T-cell (primary cell): ENCODE data around the gene ZNF207. TPM values are rescaled to one million over a fixed set of nuclear protein-coding genes. Genes with fewer than 3 reads are reported as not detected.
"Not testable (repeated sequence)": the region's sequence is repeated elsewhere in the genome, so short reads cannot be mapped to it uniquely, and the experiment has no call there.

ENCODE experiments used
- ATAC-seq, 4 experiments: fragments of 200-7000 bp in 3 of 4; fragments of 150-1000 bp in 1 of 4; cut with Tn5 transposase; replicated peaks in 1 of 4; 1 replicate in 3 of 4; 2 replicates in 1 of 4; pipeline ENCODE4 v1.10.0; 2021; ENCODE audit warnings: moderate library complexity in 3 of 4, mild to moderate bottlenecking in 2 of 4, moderate number of reproducible peaks in 1 of 4
- CTCF ChIA-PET, 2 donors: fragments of 300-600 bp; sonication (Branson Sonifier 250); formaldehyde crosslinking; loops; one replicate each; lab custom pipeline; 2022; ENCODE audit warnings: antibody characterized with exemption in 2 of 2; lab: Charles Lee
- POLR2A ChIA-PET, 2 donors: fragments of 300-600 bp; sonication (Branson Sonifier 250); formaldehyde crosslinking; loops; one replicate each; lab custom pipeline; 2022; ENCODE audit warnings: antibody characterized with exemption in 2 of 2; lab: Charles Lee
- DNase-seq, 35 experiments: peaks; one replicate each; pipeline versions ENCODE4 v3.0.0 to v3.0.0-alpha.2; 2013 to 2023
- H3K27ac ChIP-seq: one replicate; pipeline ENCODE4 v1.5.1; 2013; ENCODE audit warnings: low read length
- H3K27me3 ChIP-seq, 2 experiments: replicated peaks in 1 of 2; 1 replicate in 1 of 2; 2 replicates in 1 of 2; pipeline versions ENCODE4 v1.6.1 to v1.7.0; 2013; ENCODE audit warnings: low read length in 1 of 2, mixed read lengths in 1 of 2; ENCODE audit not compliant: control insufficient read depth in 2 of 2, insufficient read depth in 2 of 2; ENCODE audit errors: extremely low read depth in 1 of 2
- H3K36me3 ChIP-seq, 2 donors: 1 replicate in 1 of 2; 2 replicates in 1 of 2; pipeline versions ENCODE4 v1.6.1 to v1.7.0; 2013; ENCODE audit warnings: low read length in 1 of 2; ENCODE audit not compliant: control insufficient read depth in 2 of 2, insufficient read depth in 1 of 2; ENCODE audit errors: extremely low read depth in 1 of 2
- H3K4me1 ChIP-seq, 2 experiments: 1 replicate in 1 of 2; 2 replicates in 1 of 2; pipeline versions ENCODE4 v1.6.1 to v1.7.0; 2013; ENCODE audit warnings: low read length in 2 of 2, mixed read lengths in 1 of 2; ENCODE audit not compliant: insufficient read depth in 2 of 2, control insufficient read depth in 1 of 2; ENCODE audit errors: extremely low read depth in 1 of 2
- H3K4me3 ChIP-seq, 2 donors: 1 replicate in 1 of 2; 2 replicates in 1 of 2; pipeline versions ENCODE4 v1.5.1 to v1.7.0; 2013; ENCODE audit warnings: mild to moderate bottlenecking in 2 of 2, low read length in 1 of 2, moderate library complexity in 1 of 2; ENCODE audit not compliant: control insufficient read depth in 1 of 2; ENCODE audit errors: extremely low read depth in 1 of 2
- H3K9me3 ChIP-seq: 2 replicates; pipeline ENCODE4 v1.7.0; 2013
- H3K27ac Mint-ChIP-seq, 2 donors: one replicate each; pipeline ENCODE4 v1.8.0; 2020 to 2021; ENCODE audit warnings: mild to moderate bottlenecking in 2 of 2, mixed read lengths in 2 of 2
- H3K27me3 Mint-ChIP-seq, 2 donors: one replicate each; pipeline ENCODE4 v1.8.0; 2021 to 2022; ENCODE audit warnings: mixed read lengths in 2 of 2
- H3K36me3 Mint-ChIP-seq: one replicate; pipeline ENCODE4 v1.8.0; 2021; ENCODE audit warnings: mixed read lengths
- H3K4me1 Mint-ChIP-seq, 3 donors: one replicate each; pipeline ENCODE4 v1.8.0; 2020 to 2022; ENCODE audit warnings: mixed read lengths in 3 of 3, mild to moderate bottlenecking in 1 of 3
- H3K4me3 Mint-ChIP-seq, 3 donors: one replicate each; pipeline ENCODE4 v1.8.0; 2020 to 2022; ENCODE audit warnings: mild to moderate bottlenecking in 3 of 3, mixed read lengths in 3 of 3, moderate library complexity in 3 of 3
- H3K9me3 Mint-ChIP-seq, 3 donors: one replicate each; pipeline ENCODE4 v1.8.0; 2020 to 2022; ENCODE audit warnings: mixed read lengths in 3 of 3
- WGBS: methylation state at CpG from one replicate; pipeline ENCODE4 v1.1.5; 2013; ENCODE audit warnings: missing lambda C conversion rate; ENCODE audit not compliant: insufficient coverage; 5-methylcytosine and 5-hydroxymethylcytosine counted together
- total RNA-seq, 35 experiments: library from RNA in 6 of 35; stranded (reverse) in 6 of 35; fragments of 120-200 nt in 1 of 35; gene quantifications; one replicate each; pipeline versions ENCODE4 v1.2.1 to v1.2.4 and lab custom pipeline; 2013 to 2026

ZNF207 gene
- total RNA-seq, 5 donors from 2014 or later (not counting 1 experiment from before 2014, with no cell fraction given), result 208 to 271 (median 228) TPM

- peaks cover 0 to 24% of the 10 kb centered on the region in 2 experiments for H3K4me1 ChIP-seq
- H3K9me3 Mint-ChIP-seq, result no peaks in the 10 kb centered on the region
- no peaks in the 10 kb centered on the region for H3K9me3 ChIP-seq
- peak overlapping the region in 1 of 2 donors; percentile 4 for H3K4me3 ChIP-seq
- peak overlapping the region; percentile 61 to 76 (median 66) for H3K4me3 Mint-ChIP-seq
- H3K36me3 ChIP-seq, result no peaks in the 10 kb centered on the region
- H3K27ac ChIP-seq, result no peak overlapping the region
- H3K36me3 Mint-ChIP-seq, result no peaks in the 10 kb centered on the region
- no CpG with 5 or more reads among the region's 5 CpGs for WGBS
- CTCF ChIA-PET, result interaction anchor here in 1 of 2 donors (0.5 kb wide), 1 partner anchor 20 kb away, joined by 3 read pairs; no protein-coding TSS in a partner anchor
- peaks cover 12 to 26% (median 14%) of the 10 kb centered on the region in 3 donors for H3K4me1 Mint-ChIP-seq
- peaks cover 0 to 22% of the 10 kb centered on the region in 2 experiments for H3K27me3 ChIP-seq
- peaks cover 3% of the 10 kb centered on the region in 2 donors for H3K27me3 Mint-ChIP-seq
- ATAC-seq (peak; percentile 82 to 88 (median 86)), DNase-seq (peak; percentile 13 to 81 (median 58))
- H3K27ac Mint-ChIP-seq, result no peak overlapping the region
- POLR2A ChIA-PET, result no interaction called here
Measured at GRCh38 chr17:32319548-32319905, 30.4 kb upstream of the ZNF207 start.

DNA sequence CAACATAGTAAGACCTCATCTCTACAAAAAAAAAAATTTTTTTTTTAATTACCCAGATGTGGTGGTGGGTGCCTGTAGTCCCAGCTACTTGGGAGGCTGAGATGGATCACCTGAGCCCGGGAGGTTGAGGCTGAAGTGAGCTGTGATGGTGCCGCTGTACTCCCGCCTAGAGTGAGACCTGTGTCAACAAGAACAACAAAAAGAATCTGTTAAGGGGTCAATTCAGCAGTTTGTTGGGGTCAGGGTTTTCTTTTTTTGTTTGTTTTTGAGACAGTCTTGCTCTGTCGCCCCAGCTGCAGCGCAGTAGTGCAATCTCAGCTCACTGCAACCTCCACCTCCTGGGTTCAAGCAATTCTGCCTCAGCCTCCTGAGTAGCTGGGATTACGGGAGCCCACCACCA is 29.9 kb upstream of the ZNF207 start:
- H3K9me3 Mint-ChIP-seq, H3K27ac ChIP-seq, H3K27me3 Mint-ChIP-seq, H3K4me3 Mint-ChIP-seq, POLR2A ChIA-PET, H3K9me3 ChIP-seq, DNase-seq, H3K4me3 ChIP-seq, H3K36me3 Mint-ChIP-seq, H3K36me3 ChIP-seq, H3K27ac Mint-ChIP-seq, ATAC-seq: not testable (repeated sequence)
- Histone ChIP-seq H3K4me1 (peaks cover 0 to 24% of the 10 kb centered on the region in 2 experiments), H3K27me3 (peaks cover 0 to 16% of the 10 kb centered on the region in 2 experiments)
- no CpG with 5 or more reads among the region's 6 CpGs for WGBS
- H3K4me1 Mint-ChIP-seq, result peaks cover 12 to 27% (median 14%) of the 10 kb centered on the region in 3 donors
- CTCF ChIA-PET, result interaction anchor here (0.5 to 0.6 kb wide), 2 partner anchors 17 to 20 kb away, joined by 3 read pairs; no protein-coding TSS in a partner anchor

GRCh38 chr17:32320847-32321246 is 29.1 kb upstream of the ZNF207 start:
- Histone ChIP-seq H3K27me3 (peaks cover 0 to 16% of the 10 kb centered on the region in 2 experiments), H3K36me3 (no peaks in the 10 kb centered on the region), H3K4me1 (peaks cover 0 to 24% of the 10 kb centered on the region in 2 experiments), H3K27ac (no peak overlapping the region), H3K4me3 (no peak overlapping the region), H3K9me3 (no peaks in the 10 kb centered on the region)
- no peak overlapping the region for H3K27ac Mint-ChIP-seq
- DNase-seq (no peak), ATAC-seq (no peak)
- WGBS, result 93% methylated on average over 15 of the region's 15 CpGs
- H3K4me3 Mint-ChIP-seq, result no peak overlapping the region
- H3K4me1 Mint-ChIP-seq, result peaks cover 12 to 27% (median 14%) of the 10 kb centered on the region in 3 donors
- H3K9me3 Mint-ChIP-seq, result no peaks in the 10 kb centered on the region
- peaks cover under 1 to 1% of the 10 kb centered on the region in 2 donors for H3K27me3 Mint-ChIP-seq
- POLR2A ChIA-PET, result no interaction called here
- CTCF ChIA-PET, result interaction anchor here in 1 of 2 donors (0.7 kb wide), 1 partner anchor 11 kb away, joined by 3 read pairs; no protein-coding TSS in a partner anchor
- H3K36me3 Mint-ChIP-seq, result no peaks in the 10 kb centered on the region

DNA sequence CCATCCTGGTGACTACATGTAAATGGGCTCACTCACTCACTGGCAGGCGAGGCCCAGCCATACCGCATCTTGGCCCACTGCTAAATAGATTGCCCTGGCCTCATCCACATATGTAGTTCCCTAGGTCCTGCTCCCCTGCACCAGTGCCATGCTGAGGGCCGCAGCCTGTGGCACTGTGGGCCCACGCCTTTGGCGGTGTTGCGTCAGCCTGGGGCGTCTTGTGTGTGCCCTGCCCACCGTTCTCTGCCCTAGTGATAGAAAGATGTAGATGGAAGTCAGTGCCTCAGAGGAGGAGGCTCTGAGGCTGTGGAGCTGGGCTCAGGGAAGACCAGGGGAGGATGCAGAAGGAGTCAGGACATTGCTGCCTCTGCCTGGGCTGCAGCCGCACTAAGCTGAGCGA is 26.9 kb upstream of the ZNF207 start:
- no peaks in the 10 kb centered on the region for H3K9me3 Mint-ChIP-seq
- 95% methylated on average over 9 of the region's 10 CpGs for WGBS
- CTCF ChIA-PET, result interaction anchor here in 1 of 2 donors (0.6 kb wide), 1 partner anchor 429 kb away, joined by 3 read pairs; no protein-coding TSS in a partner anchor

DNA sequence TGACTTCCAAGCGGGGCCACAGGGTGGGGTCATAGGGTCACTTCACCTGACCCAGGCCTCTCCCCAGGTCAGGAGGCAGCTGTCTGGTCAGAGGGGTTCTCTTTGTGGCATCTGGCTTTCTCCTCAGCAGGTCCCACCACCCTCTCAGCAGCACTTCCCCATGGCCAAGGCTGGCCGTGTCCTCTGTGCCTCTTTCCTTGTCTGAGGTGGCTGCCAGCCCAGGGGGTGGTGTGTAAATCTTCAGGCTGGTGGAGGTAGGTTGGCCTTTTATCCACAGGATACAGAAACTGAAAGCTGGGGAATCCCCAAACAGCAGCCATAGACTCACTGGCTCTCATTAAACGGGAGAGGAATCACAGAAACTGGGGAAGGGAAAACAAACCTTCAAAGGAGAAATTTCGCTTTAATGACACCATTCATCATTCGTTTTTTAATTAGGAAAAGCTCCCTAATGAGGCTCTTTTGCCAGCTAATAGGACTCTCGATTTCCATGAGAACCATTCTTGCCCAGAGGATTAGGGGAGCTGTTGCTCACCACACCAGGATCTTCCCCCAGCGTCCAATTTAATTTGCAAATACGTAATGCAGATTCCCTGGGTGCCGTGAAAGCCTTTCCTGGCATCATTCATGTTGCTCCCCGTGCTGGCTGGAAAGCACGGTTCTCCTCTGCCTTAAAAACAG is 26.0 kb upstream of the ZNF207 start:
- H3K27me3 ChIP-seq, result peaks cover 0 to 7% of the 10 kb centered on the region in 2 experiments
- H3K36me3 ChIP-seq, result no peaks in the 10 kb centered on the region
- no peak overlapping the region for H3K4me3 ChIP-seq
- Mint-ChIP-seq H3K4me3 (peak overlapping the region in 2 of 3 donors; percentile 56 to 64), H3K9me3 (no peaks in the 10 kb centered on the region), H3K27ac (peak overlapping the region in 1 of 2 donors; percentile 36), H3K36me3 (no peaks in the 10 kb centered on the region), H3K27me3 (no peaks in the 10 kb centered on the region), H3K4me1 (peaks cover 12 to 25% (median 12%) of the 10 kb centered on the region in 3 donors)
- no peak overlapping the region for H3K27ac ChIP-seq
- ATAC-seq (peak; percentile 60 to 91 (median 68)), DNase-seq (peak in 21 of 35 experiments; percentile 3 to 63 (median 11))
- CTCF ChIA-PET, result interaction anchor here (0.6 to 1.1 kb wide), 2 partner anchors 71 to 430 kb away, joined by 3 read pairs; no protein-coding TSS in a partner anchor
- no peaks in the 10 kb centered on the region for H3K9me3 ChIP-seq
- peaks cover 0 to 19% of the 10 kb centered on the region in 2 experiments for H3K4me1 ChIP-seq
- WGBS, result 67% methylated on average over 2 of the region's 11 CpGs
- POLR2A ChIA-PET, result no interaction called here

More for the DNA sequence above, 26.9 kb upstream of the ZNF207 start:
- DNase-seq, result no peak
- no peaks in the 10 kb centered on the region for H3K36me3 Mint-ChIP-seq
- no peaks in the 10 kb centered on the region for H3K9me3 ChIP-seq
- H3K27ac ChIP-seq, result no peak overlapping the region
- peaks cover 12 to 27% (median 14%) of the 10 kb centered on the region in 3 donors for H3K4me1 Mint-ChIP-seq
- peaks cover 0 to 13% of the 10 kb centered on the region in 2 experiments for H3K27me3 ChIP-seq
- no peak for ATAC-seq
- peak overlapping the region in 1 of 2 donors; percentile 12 for H3K27ac Mint-ChIP-seq
- POLR2A ChIA-PET, result no interaction called here
- peaks cover 0 to 24% of the 10 kb centered on the region in 2 experiments for H3K4me1 ChIP-seq
- H3K36me3 ChIP-seq, result no peaks in the 10 kb centered on the region
- H3K4me3 Mint-ChIP-seq, result peak overlapping the region in 1 of 3 donors; percentile 56
- no peak overlapping the region for H3K4me3 ChIP-seq
- peaks cover 0 to 1% of the 10 kb centered on the region in 2 donors for H3K27me3 Mint-ChIP-seq

GRCh38 chr17:32327911-32328310 is 22.0 kb upstream of the ZNF207 start:
- no peaks in the 10 kb centered on the region for H3K9me3 ChIP-seq
- ChIA-PET CTCF (interaction anchor here in 1 of 2 donors (0.7 kb wide), 1 partner anchor 267 kb away, joined by 3 read pairs; no protein-coding TSS in a partner anchor), POLR2A (interaction anchor here in 1 of 2 donors (0.6 kb wide), 1 partner anchor 13 kb away, joined by 3 read pairs; no protein-coding TSS in a partner anchor)
- no peak for DNase-seq
- Mint-ChIP-seq H3K4me3 (no peak overlapping the region), H3K36me3 (peaks cover 4% of the 10 kb centered on the region), H3K9me3 (no peaks in the 10 kb centered on the region), H3K27ac (no peak overlapping the region), H3K4me1 (peaks cover 32 to 45% (median 32%) of the 10 kb centered on the region in 3 donors), H3K27me3 (no peaks in the 10 kb centered on the region)
- no peak overlapping the region for H3K27ac ChIP-seq
- H3K4me1 ChIP-seq, result peaks cover 8 to 25% of the 10 kb centered on the region in 2 experiments
- WGBS, result 80% methylated on average over 1 of the region's 1 CpG
- no peak overlapping the region for H3K4me3 ChIP-seq
- no peak for ATAC-seq
- H3K27me3 ChIP-seq, result no peaks in the 10 kb centered on the region
- H3K36me3 ChIP-seq, result peaks cover 0 to 2% of the 10 kb centered on the region in 2 donors
